HG02870 (cell line): ENCODE measurements around the gene TLR6.

Source experiments
- ATAC-seq: cut with Tn5 transposase; IDR thresholded peaks from one replicate; pipeline ENCODE4 v1.9.1; 2021; ENCODE audit warnings: mild to moderate bottlenecking, moderate library complexity; ENCODE audit not compliant: unreplicated experiment

TLR6 gene, protein sequence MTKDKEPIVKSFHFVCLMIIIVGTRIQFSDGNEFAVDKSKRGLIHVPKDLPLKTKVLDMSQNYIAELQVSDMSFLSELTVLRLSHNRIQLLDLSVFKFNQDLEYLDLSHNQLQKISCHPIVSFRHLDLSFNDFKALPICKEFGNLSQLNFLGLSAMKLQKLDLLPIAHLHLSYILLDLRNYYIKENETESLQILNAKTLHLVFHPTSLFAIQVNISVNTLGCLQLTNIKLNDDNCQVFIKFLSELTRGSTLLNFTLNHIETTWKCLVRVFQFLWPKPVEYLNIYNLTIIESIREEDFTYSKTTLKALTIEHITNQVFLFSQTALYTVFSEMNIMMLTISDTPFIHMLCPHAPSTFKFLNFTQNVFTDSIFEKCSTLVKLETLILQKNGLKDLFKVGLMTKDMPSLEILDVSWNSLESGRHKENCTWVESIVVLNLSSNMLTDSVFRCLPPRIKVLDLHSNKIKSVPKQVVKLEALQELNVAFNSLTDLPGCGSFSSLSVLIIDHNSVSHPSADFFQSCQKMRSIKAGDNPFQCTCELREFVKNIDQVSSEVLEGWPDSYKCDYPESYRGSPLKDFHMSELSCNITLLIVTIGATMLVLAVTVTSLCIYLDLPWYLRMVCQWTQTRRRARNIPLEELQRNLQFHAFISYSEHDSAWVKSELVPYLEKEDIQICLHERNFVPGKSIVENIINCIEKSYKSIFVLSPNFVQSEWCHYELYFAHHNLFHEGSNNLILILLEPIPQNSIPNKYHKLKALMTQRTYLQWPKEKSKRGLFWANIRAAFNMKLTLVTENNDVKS

DNA sequence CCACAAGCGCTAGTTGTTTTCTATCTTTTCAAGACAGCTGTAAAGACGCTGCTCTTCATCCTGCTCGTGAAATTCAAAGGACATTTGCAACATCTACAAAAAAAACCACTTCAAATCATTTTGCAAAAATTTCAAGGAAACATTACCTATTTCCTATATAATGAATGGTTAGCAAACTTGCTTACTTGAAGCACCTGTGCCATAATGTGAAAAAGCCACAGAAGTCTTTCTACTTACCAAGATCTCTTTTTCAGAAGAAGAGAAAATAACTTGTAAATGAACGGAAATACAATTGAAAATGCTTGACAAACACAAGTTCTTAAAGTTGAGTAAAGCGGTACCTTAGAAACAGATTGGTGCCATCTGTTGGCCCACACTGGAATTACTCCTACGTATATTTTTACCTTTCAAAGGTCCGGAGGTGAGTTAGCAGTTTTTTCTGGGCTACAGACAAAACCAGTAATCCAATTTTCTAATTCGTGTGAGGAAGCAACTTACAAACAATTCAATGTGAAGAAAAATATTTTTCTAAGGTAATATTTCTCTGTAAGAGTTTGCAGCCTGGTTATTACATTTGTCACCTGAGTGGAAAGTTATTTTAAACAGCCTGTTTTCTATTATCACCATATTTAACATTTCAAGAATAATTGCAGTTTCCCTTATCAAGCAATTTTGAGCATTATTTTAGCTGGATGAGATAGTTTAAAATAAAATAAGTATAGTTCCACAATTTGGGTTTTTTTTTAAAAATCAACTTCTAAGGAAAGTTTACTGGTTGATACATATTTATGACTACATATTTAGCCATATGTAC lies at the start of gene TLR6:
TLR6 (minus strand) TSS at position 294 of the 814 bp plus-strand sequence. CDS start 27,344 bp downstream, outside the sequence.
- ATAC-seq, result no peak

DNA sequence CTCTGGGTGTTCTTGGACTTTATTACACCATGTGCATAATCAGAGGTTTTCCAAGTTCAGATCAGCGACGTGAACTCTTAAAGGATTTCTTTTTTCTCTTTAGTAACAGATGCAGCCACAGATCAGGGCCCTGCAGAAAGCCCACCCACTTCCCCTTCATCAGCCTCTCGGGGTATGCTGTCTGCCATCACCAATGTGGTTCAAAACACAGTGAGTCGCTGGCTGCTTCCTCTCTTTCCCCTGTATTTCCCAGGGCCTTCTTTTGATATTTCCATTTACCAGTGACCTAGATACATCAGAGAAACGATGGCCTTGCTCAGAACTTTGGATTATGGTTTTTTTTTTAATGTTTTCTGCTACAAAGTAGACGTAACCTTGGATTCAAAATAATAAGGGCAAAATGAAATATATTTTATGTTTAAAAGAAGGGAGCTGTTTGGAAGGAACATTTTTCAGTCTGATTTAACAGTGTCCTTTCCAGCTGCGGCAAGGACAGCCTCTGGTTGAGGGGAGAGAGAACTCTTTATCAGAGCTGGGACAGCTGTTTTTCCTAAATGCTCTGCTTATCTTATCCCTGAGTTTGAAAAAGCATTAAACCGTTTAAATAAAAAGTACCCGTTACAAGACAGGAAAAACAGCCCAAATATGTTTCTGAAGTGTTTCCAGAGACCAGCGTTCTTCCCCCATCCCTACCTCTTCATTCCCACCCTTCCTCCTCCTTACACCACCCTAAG lies 49.2 kb upstream of the TLR6 start:
- no peak for ATAC-seq

DNA sequence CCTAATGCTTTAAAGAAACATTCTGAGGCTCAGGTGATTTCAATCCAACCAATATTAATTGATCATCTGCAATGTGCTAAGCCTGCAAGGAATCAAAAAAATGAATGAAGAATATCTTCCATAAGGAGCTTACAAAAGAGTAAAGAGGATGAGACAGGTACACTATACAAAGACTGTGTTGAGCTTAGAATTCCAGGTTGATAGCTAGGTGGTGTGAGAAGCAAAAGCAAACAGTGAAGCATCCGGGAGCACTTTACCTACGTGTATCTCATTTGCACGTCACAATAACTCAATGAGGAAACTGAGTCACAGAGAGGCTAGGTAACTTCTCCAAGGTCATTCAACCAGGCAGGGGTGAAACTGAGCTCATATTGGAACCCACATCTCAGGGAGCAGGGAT lies 48.1 kb upstream of the TLR6 start:
- ATAC-seq, result no peak

DNA sequence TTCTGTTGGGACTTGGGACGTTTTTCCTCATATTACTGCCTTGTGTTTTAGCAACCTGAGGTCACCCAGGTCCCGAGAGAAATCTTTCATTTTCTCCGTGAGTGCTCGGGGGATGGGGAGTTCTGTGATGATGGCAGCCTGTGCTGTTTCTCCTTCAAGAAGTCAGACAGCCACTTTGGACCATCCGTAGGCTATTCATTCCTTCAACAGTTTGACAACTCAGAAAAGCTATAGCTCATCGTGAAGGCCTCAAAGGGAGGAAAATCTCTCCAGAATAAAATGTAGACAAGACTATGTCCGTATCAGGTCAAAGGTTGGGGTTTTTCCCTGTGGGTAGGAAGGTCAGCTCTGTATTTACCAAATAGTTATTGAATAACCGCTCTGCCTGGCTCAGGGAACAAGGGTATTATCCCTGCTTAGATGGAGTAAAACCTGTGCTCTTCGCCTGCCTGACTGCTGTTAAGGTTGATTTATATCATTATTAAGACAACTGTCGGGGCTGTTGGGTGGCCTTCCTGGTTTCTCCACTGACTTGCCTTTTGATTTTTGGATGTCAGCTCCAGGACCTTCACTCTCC lies 47.6 kb upstream of the TLR6 start:
- ATAC-seq, result no peak

DNA sequence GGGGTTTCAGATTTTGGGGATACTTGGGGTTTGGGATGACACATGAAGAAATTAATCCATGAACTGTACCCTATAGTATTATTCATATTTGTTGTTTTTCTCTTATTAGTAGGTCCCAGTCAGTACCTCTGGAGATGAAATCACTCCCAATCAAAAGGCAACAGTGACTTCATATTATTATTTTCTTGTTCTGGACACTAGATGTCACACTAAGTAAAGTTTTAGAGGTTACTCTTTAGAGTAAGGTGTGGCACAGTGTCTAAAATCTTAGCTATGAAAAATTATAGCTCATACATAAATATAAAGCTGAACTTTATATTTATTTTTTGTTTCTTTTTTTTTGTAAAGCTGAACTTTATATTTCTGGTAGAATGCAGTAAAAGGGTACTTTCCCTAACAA lies 46.1 kb upstream of the TLR6 start:
- ATAC-seq, result peak; percentile 47

DNA sequence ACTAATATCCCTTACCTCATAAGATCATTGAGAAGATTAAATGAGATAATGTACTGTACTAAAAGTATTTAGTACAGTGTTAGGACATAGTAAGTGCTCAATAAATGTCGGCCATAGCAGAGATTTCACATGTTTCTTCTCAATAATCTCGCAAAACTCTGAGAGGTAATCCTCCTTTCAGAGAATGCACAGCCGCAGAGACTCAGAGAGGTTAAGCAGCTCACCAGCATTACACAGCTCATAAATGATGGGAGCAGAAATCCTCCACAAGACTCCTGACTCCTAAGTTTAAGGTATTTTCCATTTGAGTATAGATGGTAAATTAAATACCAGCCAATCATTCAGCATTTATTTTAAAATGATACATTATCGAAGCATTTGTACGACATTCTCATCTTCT lies 45.6 kb upstream of the TLR6 start:
- ATAC-seq, result no peak

DNA sequence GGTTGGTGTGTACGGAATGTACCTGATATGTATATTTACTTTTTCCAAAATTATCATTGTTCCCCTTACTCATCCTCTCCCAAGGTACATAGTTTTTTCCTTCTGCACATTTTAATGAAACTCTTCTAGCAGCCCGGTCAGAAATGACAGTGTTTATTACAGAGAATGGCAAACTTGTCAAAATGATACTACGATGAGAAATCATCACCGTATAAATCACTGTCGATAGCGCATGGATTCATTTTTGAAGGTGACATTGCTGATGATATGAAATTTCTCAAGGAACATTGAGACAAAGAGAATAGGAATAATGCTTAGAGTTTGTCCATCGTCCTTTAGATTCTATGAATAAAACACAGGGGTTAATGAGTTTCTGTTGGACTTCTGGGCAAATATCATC lies 41.6 kb upstream of the TLR6 start:
- no peak for ATAC-seq

DNA sequence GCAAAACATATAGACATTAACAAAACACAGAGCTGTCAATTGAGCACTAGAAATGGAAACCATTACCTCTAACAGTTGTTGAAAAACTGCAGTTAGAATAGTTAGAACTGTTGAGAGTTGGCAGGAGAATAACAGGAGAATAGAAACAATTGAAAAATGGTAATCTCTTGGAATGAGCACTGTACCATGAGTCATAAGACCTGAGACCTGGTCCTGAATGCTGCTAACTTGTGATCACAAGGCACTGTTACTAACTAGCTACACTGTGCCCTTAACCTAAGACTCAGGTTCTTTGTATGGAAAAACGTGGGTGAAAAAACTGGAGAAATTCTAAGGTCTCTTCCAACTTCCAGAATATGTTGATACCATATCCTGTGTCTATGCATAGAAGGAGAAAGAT lies 40.3 kb upstream of the TLR6 start:
- ATAC-seq, result no peak

DNA sequence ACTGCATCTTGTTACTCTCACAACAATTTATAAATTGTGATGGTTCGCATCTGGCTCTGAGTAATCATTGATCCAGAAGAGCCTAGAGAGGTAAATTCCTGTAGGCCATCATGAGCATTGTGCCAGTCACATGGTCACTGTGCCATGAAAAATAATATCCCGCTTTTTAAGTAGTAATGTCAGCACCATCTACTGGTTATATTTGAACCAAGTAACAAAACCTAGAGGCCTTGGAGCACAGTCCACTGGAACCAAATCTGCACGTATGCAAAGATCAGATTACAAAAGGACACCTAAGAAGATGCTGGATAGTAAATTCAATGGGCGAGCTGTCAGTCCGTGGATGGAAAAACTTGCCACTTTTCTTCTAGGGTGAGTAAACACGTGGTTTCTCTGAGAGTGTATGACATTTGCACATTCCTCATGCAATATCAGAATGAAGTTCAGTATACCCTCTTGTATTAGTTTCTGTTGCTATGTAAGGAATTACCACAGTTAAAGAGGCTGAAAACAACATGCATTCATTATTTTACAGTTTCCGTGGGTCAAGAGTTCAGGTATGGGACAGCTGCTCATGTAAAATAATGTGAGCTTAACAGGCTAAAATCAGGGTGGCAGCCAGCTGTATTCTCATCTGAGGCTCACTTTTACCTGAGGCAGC lies 37.8 kb upstream of the TLR6 start:
- no peak for ATAC-seq

DNA sequence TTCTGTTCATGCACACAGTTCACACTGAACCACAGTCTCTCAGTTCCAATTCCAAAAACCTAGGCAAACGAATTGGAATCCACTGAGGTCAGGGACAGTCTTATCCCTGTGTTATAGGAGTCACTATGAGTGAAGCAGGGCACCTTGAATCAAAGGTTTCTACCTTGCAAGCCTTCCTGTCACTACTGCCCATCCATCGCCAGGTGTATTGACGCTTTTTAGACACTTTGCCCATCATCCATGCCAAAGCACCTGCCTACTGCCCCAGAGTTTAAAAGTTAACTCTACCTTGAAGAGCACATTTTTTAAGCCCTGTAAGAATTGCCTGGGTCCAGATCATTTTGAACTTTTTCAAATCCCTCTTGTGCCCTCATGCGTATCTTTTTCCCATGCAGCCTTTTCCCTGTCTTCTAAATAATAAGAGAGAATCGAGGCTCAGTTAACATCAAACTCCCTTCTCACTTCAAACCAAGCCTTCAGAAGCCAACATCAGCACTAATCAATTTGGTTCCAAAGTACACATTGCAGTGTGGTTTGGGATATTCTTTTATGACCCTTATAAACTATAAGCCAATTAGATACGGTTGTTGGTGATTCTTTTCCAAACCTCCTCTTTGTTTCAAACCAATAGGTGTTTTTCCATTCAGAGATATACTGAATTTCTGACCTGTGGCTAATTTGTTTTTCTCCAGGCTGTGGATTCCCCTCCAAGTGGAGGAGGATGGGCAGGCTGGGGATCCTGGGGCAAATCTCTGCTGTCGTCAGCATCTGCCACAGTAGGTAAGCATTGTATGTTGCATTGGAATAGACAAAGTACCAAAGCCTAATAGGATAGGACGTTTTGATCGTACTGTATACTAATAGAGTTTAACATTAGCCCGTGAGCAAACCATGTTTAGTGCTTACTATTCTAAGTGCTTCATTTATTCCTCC lies 34.7 kb upstream of the TLR6 start:
- no peak for ATAC-seq

DNA sequence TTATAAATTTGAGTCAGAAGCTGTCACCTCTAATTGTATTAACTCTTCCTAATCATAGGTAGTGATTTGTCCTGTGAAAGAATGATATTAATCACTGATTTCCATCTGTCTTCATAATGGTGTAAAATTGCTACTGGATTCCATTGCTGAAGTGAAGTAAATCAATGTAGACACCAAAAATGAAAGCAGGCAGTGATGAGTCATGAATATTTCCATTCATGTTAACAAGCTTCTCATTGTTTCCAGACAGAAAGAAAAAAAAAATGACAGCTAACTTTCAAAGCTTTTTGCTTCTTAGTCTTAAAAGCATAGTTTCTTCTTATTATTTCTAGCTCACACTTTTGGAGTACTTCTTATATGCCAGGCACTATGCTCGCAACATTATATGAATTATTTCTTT lies 32.5 kb upstream of the TLR6 start:
- ATAC-seq, result no peak

DNA sequence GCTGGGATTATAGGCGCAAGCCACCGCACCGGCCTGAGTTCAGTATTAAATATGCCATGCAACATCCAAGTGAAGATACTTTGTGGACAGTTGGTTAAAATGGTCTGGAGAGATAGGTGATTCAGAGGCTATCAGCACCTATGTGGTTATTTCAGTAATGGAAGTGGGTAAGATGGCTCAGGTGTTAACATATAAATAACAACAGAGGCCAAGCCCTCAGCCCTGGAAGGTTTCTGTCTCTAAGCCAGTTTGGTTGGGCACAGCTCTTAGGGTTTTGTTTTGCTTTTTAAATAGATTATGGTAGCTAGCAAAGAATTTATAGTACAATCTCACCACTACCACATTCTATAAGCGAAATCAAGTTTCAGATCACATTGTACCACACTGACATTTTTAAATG lies 27.6 kb upstream of the TLR6 start:
- no peak for ATAC-seq

DNA sequence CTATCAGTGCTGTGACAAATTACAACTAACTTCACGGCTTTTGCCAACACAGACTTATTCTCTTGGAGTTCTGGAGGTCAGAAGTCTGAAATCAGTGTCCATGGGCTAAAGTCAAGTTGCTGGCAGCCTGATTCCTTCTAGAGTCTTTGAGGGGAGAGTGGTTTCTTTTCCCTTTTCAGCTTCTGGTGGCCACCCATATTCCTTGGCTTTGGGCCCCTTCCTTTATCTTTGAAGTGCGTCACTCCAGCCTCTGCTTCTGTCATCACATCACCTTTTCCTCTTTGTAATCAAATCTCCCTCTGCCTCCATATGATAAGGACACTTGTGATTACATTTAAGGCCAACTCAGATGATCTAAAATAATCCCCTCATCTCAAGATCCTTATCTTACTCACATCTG lies 20.0 kb upstream of the TLR6 start:
- no peak for ATAC-seq

DNA sequence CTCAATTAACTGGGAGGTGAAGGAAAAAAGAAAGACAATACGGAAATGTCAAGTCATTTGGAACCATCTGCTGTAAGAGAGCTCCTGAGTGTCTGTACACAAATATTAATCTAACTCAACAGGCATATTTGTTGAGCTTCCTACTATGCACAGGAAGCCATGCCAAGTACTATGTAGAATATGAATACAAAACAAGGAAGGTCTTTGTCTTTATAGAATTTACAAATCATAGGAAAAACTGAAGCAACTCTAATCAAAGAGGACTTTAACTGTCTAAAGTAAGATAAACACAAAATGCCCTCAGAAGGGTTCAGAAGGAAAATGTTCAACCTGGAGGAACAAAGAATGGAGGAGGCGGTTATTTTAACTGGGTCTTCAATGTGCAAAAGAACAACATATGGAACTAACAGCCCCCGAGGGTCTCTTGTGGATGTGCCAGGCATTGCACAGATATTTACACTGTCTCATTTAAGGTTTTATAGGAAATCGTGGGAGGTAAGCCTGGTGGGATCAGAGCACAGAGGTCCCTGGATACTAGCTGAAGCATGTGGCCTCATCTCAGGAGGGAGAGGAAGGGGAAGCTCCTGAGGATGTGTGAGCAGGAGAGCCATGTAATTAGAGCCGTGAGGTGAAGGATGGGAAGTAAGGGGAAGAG lies 16.8 kb upstream of the TLR6 start:
- no peak for ATAC-seq

DNA sequence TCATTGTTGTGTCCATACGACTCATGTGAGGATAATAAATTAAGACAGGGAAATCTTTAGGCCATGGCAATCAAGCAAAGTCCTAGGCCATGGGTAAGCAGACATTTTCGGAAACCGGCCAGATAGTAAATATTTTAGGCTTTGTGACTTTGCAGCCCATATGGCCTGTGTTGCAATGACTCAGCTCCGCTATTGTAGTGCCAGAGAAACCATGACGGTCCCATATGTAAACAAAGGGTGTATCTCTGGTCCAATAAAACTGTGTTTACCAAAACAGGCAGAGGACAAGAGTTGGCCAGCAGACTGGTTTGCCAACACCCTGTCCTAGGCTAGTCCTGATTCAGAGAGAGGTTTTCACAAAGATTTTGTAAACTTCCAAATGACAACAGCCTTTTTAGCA lies 16.0 kb upstream of the TLR6 start:
- no peak for ATAC-seq

DNA sequence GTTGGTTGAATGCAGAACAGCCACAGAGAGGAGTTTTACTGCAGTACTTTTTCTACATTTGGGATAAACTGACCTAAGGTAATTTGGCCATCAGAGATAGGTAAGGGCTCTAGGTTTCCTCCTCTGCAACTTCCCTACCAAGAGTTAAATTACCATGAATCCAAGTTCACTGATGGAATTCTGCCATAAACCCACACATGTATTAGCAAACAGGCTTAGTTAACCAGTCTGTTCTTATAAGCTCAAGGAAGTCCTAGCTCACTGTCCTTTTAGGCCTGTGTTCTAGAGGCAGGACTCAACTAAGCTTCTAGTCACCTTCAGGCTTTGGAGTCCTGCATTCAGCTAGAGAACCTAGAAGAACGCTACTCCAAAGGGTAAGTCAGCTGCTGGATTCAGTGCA lies 15.0 kb upstream of the TLR6 start:
- no peak for ATAC-seq

DNA sequence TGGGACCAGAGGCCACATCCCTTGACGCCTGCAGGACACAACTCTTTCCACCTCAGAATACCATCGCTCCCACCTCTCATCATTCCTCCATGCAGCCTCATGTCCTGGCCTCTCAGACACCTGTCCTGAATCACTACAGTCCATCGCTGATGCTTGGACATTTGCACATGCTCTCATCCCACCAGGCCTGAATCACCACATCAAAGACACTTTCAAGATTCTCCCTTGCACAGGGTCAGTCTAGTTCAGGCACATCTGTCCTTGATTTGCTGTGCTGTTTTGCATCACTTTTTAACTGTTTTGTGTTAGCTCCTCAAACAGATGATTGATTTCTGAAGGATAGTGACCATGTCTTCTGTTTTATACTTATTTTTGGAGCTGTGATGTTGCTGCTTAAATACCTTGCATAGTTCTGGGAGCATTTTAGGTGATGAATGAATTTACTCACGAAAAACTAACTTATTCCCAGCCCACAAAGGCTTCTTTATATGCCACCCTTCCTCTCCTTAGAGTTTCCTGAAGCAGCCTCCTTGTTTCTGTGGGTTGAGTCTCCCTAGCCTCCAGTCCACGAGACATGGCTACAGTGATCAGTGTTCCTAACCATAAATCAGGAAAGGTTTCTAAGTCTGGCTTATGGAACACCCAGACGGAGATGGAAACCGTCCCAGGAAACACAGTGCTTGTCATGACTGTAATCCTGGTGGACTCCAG lies 13.6 kb upstream of the TLR6 start:
- ATAC-seq, result no peak

DNA sequence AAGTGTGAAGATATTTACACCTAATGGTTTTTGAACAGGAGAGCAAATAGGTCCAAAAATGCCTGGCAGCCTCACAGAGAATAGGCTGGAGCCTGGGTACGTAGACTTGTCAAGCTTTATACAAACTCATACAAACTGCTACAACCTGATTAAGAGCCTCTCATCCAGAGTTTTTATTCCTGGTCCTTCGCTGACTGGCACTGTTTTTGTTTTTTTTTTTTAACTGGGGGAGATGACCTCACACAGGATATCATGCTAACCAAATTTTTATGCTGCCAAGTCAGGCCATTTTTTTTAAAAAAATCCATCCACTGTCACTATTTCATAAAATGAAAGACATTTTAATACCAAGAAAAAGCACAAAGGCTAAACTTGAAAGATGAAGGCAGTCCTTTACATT lies 12.9 kb upstream of the TLR6 start:
- no peak for ATAC-seq
